ENCODE measurements around the gene LRP3. TPM values are rescaled to one million over a fixed set of nuclear protein-coding genes. Genes with fewer than 3 reads are reported as not detected.
"Not testable (repeated sequence)": the region's sequence is repeated elsewhere in the genome, so short reads cannot be mapped to it uniquely, and the experiment has no call there.

LRP3 gene
- total RNA-seq, 1 donor from 2014 or later, result 34.2 TPM

GRCh38 chr19:33201886-33202545 is 7.9 kb downstream of the LRP3 start:
- DNase-seq (ENCODE audit: low read depth), result no peak

GRCh38 chr19:33202546-33203507 is 8.7 kb downstream of the LRP3 start:
- DNase-seq (ENCODE audit: low read depth), result no peak

DNA sequence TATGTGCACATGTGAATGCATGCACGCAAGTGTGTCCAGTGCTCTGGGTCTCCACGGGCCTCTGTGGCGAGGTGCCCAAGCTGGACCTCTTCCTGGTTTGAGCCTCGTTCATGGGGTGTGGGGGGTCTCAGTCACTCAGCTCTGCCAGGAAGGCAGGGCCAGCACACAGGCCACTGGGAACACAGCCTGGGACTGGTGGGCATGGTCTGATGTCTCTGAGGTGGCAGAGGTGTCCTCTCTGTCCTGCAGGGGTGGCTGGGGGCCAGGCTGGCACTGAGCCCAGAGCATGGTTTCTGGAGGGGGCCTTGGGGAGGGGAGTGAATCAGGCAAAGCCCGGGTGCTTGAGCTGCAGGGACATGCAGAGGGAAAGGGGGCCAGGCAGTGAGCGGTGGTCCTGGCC is 9.4 kb downstream of the LRP3 start:
- DNase-seq (ENCODE audit: low read depth), result no peak

- DNase-seq (ENCODE audit: low read depth), result no peak
These were observed 10.2 kb downstream of the LRP3 start for GRCh38 chr19:33204136-33204973.

DNA sequence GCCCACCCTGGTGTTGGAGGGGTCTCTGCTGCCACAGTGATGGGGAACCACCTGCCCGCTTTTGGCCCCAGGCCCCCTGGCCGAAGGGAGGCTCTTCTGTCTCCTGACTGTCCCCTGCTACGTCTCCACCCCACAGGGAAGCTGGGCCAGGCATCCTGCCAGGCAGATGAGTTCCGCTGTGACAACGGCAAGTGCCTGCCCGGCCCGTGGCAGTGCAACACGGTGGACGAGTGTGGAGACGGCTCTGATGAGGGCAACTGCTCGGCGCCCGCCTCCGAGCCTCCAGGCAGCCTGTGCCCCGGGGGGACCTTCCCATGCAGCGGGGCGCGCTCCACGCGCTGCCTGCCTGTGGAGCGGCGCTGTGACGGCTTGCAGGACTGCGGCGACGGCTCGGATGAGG is 11.0 kb downstream of the LRP3 start:
- DNase-seq (ENCODE audit: low read depth), result no peak

GRCh38 chr19:33205531-33206260 is 11.6 kb downstream of the LRP3 start:
- no peak for DNase-seq (ENCODE audit: low read depth)

DNA sequence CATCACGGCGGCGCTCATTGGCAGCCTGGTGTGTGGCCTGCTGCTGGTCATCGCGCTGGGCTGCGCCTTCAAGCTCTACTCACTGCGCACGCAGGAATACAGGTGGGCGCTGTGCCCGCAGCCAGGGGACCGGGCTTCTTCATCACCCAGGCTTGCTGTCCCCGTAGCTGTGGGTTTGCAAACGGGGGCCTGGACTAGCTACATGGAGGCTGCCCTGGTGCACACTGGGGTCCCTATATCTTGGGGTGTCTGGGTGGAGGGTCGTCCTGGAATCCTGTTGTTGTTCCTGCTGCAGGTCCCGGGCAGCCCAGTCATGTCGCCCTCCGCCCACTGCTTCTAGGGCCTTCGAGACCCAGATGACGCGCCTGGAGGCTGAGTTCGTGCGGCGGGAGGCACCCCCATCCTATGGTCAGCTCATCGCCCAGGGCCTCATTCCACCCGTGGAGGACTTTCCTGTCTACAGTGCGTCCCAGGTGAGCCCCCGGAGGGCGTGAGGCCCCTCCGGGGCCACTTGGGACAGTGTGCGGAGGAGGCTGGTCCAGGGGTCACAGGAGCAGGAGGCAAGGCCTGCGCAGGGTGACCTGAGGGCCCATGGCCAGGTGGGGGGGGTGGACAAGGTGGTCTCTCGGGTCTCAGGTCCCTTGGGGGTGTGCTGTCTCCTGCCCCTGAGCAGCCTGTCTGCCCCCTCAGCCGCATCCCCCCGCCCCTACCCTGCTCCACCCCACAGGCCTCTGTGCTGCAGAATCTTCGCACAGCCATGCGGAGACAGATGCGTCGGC is 12.3 kb downstream of the LRP3 start:
- no peak for DNase-seq (ENCODE audit: low read depth)

- no peak for DNase-seq (ENCODE audit: low read depth)
These were observed 13.0 kb downstream of the LRP3 start for GRCh38 chr19:33207040-33207620.

DNA sequence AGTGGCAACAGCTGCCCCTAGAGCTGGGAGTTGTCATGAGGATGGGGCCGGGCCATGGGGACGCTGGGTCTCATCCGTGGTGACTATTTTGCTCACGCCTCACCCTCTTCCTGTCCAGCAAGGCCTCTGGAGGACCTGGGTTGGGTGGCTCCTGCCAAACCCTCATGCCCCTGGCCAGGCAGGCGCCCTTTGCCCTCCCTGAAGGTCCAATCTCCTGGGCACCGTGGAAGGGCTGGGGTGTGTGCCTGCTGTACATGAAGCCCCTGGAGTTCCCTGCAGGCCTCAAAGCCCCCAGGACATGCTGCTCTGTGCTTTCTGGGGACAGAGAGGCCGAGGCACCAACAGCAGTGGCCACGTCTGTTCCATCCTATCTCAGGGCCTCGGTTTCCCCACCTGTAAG is 13.8 kb downstream of the LRP3 start:
- no peak for DNase-seq (ENCODE audit: low read depth)

- no peak for DNase-seq (ENCODE audit: low read depth)
These were observed 14.3 kb downstream of the LRP3 start for GRCh38 chr19:33208371-33208895.

GRCh38 chr19:33208904-33209849 is 15.0 kb downstream of the LRP3 start:
- no peak for DNase-seq (ENCODE audit: low read depth)

- DNase-seq (ENCODE audit: low read depth), result not testable (repeated sequence)
These were observed 15.7 kb downstream of the LRP3 start for GRCh38 chr19:33209850-33210230.

GRCh38 chr19:33210266-33210940 is 16.3 kb downstream of the LRP3 start:
- DNase-seq (ENCODE audit: low read depth), result no peak

DNA sequence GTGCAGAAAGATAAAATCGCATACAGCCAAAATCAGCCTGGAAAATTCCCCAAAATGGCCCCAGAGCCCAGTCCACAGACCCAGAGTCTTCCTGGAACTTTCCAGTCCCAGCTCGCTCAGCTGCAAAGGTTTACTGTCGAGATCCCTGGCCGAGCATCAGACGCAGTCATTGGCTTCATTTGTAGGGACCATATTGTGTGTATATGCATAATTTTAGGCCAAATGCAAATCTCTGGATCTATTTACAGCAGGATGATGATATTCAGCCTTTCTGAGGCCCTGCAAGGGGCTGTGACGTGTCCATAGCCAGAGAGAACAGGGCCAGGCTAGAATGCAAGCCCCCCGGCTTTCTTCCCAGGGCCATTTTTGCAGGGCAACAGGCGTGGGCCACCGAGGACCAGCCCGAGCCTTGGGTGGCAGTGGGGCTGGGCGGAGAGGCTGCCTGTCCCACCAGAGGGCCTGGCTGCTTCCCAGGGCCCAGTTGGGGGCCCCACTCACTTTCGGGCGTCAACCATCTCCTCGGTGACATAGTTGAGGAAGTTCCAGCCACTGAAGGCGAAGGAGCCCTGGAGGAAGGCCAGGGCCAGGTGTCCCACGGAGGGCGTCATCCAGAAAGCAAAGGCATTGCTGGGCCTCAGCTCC is 17.8 kb downstream of the LRP3 start:
- no peak for DNase-seq (ENCODE audit: low read depth)

DNA sequence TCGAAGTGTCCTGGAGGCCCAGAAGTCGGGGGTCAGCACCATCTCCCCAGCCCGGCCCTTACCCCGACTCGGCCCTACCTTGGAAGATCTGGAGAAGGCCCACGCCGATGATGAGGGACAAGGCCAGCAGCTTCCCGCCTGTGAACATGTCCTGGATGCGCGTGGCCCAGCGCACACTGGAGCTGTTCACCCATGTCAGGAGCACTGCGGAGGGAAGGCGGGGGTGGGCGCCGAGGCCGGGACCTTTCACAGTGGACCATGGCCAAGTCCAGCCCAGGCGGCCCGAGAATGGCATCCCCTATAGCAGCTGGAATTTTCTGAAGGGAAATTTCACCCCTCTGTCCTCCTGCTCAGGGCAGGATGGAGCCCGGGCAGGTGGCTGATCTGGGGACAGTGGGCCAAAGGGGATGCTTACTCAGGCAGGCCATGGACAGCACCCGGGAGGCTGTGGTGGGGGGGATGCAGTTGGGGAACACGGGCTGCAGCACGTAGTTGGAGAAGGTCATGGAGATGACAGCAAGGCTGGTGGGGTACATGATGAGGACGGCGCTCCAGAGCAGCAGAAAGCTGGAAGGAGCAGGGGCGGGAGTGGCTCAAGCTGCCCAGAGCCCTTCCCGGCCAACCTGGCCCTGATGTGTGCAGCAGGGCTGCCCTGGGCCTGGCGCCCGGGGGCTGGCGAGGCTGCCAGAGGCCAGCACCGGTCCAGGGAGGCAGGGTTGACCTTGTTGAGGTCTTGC is 18.5 kb downstream of the LRP3 start:
- DNase-seq (ENCODE audit: low read depth), result no peak

DNA sequence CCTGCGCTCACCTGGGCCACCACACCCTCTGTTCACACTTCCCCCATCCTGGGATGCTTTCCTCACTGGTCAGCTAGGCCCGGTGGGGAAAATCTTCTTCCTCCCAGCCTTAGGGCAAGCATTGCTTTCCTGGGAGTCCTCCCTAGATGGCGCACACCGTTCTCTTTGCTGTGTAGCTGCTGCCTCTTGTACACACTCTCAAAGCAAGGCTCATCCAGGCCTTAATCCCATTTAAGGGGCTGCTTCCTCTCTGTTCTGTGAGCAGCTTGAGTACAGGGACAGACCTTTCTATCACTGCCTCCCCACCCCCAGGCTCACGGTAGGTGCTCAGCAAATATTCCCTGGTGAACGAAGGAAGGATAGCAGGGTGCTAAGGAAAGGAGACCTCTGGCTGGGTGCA is 20.5 kb downstream of the LRP3 start:
- no peak for DNase-seq (ENCODE audit: low read depth)

Measured in myocyte (in vitro differentiated cells).